NCI-H1417 treated with DMSO at 0.1 percent for 48 hours (cell line): ENCODE measurements around the gene SPATA6.
"Not testable (repeated sequence)": the region's sequence is repeated elsewhere in the genome, so short reads cannot be mapped to it uniquely, and the experiment has no call there.

Experiments used
- DNase-seq: peaks from one replicate; lab custom pipeline; 2025; lab: John Stamatoyannopoulos, UW

The SPATA6 gene

GRCh38 chr1:48462716-48463302, 9.2 kb downstream of the SPATA6 start:
- DNase-seq, result no peak

- DNase-seq, result no peak
Measured at GRCh38 chr1:48450505-48450904, 21.5 kb downstream of the SPATA6 start.

- DNase-seq, result no peak
Measured at GRCh38 chr1:48448932-48449331, 23.1 kb downstream of the SPATA6 start.

- not testable (repeated sequence) for DNase-seq
Measured at GRCh38 chr1:48444186-48444585, 27.8 kb downstream of the SPATA6 start.

- DNase-seq, result no peak
Measured at GRCh38 chr1:48442864-48443619, 29.0 kb downstream of the SPATA6 start.

- DNase-seq, result not testable (repeated sequence)
Measured at GRCh38 chr1:48440786-48441185, 31.2 kb downstream of the SPATA6 start.

GRCh38 chr1:48439380-48439779, 32.6 kb downstream of the SPATA6 start:
- no peak for DNase-seq

GRCh38 chr1:48437379-48437778, 34.6 kb downstream of the SPATA6 start:
- DNase-seq, result not testable (repeated sequence)

- not testable (repeated sequence) for DNase-seq
Measured at GRCh38 chr1:48435312-48436002, 36.5 kb downstream of the SPATA6 start.

- DNase-seq, result no peak
Measured at GRCh38 chr1:48430832-48431231, 41.2 kb downstream of the SPATA6 start.

- DNase-seq, result no peak
Measured at GRCh38 chr1:48422009-48422408, 50.0 kb downstream of the SPATA6 start.

GRCh38 chr1:48418742-48419141, 53.3 kb downstream of the SPATA6 start:
- no peak for DNase-seq

GRCh38 chr1:48415050-48415449, 57.0 kb downstream of the SPATA6 start:
- DNase-seq, result no peak

GRCh38 chr1:48414264-48414663, 57.7 kb downstream of the SPATA6 start:
- no peak for DNase-seq

- no peak for DNase-seq
Measured at GRCh38 chr1:48405940-48406339, 66.1 kb downstream of the SPATA6 start.

- DNase-seq, result no peak
Measured at GRCh38 chr1:48405400-48405799, 66.6 kb downstream of the SPATA6 start.

- no peak for DNase-seq
Measured at GRCh38 chr1:48402599-48402998, 69.4 kb downstream of the SPATA6 start.

GRCh38 chr1:48396208-48396607, 75.8 kb downstream of the SPATA6 start:
- DNase-seq, result no peak

GRCh38 chr1:48391926-48392325, 80.1 kb downstream of the SPATA6 start:
- no peak for DNase-seq

GRCh38 chr1:48387409-48387808, 84.6 kb downstream of the SPATA6 start:
- DNase-seq, result no peak

- no peak for DNase-seq
Measured at GRCh38 chr1:48374785-48375184, 97.2 kb downstream of the SPATA6 start.

GRCh38 chr1:48371598-48371997, 100.4 kb downstream of the SPATA6 start:
- DNase-seq, result no peak

GRCh38 chr1:48362901-48363300, 109.1 kb downstream of the SPATA6 start:
- DNase-seq, result no peak
